HG02571 (cell line): Measurements from ENCODE around the gene PRKAG1.

ENCODE experiments used
- ATAC-seq: cut with Tn5 transposase; IDR thresholded peaks from one replicate; pipeline ENCODE4 v1.9.1; 2021; ENCODE audit warnings: mild to moderate bottlenecking, moderate library complexity; ENCODE audit not compliant: unreplicated experiment

Gene PRKAG1

GRCh38 chr12:49050507-49051372 is 32.2 kb upstream of the PRKAG1 start:
- no peak for ATAC-seq

DNA sequence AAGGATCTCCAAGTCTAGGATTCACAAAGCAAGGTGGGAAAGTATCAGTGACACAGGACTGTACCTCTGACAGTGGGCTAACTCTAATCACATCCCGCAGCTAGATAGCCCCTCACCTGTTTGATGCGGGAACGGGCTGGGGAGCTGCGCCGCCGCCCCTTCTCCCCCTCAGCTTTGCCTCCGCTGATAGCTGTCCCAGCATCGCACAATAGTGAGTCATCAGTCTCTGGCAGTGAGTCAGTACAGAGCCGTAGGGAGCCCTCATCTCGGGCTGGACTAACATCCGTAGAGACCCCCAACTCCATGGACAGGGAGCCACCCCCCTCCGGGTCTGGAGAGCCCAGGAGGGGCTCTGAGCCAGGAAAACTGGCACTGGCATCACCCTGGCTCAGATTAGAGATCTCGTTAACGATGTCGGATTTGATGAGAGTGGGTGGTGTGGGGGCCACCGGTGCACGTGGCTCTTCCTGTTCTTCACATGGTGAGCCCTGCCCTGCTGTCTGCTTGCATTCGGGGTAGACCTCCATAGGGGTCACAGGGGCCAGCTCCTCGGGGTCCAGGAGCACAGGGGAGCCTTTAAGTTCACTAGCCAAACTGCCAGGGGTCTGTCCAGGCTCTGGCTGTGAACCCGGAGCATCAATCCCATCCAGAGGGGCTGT is 31.1 kb upstream of the PRKAG1 start:
- no peak for ATAC-seq

GRCh38 chr12:49048953-49049352 is 30.4 kb upstream of the PRKAG1 start:
- ATAC-seq, result no peak

- no peak for ATAC-seq
Measured at GRCh38 chr12:49046129-49046895, 27.7 kb upstream of the PRKAG1 start.

GRCh38 chr12:49044660-49045059 is 26.1 kb upstream of the PRKAG1 start:
- no peak for ATAC-seq

DNA sequence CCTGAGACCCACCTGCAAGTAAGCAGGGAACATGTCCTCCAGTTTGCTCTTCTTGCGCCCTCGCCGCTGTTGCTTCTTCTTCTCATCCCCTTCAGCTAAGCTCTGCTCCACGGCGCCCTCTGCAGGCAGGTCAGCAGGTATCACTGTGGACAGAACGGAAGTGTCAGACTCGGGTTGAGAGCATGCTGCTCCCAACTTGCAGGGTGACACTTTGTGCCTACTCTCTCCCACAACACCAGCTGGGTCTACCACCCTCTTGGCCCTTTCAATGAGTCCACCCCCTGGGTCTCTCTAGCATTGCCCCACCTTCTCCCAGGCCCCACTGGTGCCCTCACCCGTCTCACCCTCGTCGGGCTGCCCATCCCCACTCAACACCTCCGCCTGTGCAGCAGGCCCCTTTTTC is 25.3 kb upstream of the PRKAG1 start:
- ATAC-seq, result no peak

DNA sequence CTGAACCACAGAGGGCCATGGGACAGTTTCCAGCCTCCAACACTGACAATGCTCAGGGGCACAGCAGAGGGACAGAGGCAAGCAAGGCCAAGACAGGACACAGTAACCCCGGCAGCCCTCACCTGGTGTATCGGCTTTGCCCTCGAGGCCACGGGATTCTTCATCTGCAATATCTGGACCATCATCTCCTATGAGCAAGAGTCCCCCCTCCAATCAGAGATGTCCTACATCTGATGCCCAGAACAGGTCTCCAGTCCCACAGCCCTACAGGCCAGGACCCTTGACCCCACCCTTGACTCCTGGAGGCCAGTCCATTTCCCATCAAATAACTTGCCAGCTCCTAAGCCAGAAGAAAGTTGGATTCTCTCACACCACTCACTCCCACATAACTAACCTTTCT is 24.7 kb upstream of the PRKAG1 start:
- no peak for ATAC-seq

DNA sequence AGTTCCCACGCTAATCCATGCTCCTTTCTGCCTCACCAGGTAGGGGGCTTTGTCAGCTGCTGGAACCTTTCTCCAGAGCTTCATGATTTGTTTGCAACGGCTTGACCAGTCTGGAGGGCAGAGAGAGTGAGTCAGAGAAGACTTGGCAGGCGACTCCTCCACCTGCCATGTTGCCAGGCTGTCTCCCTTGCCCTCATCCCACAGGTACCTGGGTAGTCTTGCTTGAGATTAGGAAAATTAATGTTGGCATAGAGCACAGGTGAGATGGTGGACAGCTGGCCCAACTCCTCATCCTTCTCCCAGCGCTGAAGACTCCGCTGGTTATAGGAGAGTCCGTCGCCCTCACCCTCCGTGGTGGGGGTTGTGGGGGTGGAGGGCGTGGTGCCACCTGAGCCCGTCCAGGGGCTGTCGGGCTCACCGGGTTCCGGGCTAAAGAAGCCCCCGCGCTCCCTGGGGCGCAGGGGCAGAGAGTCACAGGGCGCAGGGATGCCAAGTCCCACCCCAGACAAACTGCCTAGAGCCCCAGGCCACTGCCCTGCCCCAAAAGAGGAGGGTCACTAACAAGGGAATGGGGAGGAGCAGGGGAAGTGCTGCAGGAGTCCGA is 23.4 kb upstream of the PRKAG1 start:
- no peak for ATAC-seq

DNA sequence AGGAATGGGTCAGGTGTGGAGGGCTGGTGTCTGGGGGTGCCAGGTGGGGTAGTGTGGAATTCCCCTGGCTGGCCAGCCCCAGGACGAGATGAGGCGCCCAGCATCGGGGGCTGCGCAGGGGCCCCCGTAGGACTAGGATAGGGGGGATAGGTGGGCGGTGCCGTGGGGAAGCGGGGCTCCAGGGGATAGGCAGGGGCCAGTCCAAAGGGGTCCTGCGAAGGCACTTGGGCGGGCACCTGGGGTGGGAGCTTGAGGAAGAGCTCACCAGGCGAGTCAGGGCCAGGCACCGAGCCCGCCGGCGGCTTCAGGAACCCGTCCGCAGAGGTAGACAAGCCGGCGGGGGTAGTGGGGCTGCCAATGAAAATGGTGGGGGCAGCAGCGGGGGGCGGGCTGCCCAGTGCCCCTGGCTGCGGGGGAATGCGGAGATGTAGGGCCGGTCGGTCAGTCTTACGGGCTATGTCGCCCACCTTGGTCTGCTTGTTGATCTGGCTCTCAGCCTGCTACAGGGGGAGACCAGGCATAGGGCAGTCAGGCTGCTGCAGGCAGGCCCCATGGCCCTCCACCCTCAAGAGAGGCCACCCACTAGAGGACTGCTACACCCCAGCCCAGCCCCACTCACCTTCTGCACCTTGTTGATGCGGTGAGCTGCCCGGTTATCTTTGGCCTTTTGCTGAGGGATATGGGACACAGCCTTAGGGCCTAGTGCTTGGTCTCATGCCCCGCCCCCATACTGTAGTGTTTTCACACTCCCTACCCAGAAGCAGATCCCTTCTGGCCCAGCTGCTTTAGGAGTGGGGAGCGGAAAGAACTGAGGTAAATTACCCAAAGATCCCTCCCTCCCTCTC is 22.7 kb upstream of the PRKAG1 start:
- ATAC-seq, result no peak

DNA sequence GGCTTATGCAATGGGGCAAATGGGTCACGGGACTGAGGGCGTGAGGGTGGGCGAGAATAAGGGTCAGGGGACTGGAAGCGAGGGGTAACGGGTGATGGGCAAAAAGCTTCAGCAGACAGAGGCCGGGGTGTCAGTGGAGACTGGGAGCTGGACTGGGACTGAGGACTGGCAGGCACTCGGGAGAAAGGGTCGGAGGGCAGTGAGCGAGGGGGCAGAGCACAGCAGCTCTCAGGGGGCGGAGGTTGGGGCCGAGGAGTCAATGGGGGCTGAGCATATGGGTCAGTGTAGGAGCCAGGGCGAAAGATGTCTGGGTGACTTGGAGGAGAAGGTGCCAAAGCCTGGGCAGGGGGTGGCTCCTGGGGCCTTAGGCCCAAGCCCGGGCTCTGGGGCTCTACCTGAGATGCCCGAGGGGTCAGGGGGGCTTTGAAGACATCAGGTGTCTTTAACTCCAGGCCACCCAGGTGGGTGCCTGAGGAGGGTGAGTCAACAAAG is 21.8 kb upstream of the PRKAG1 start:
- no peak for ATAC-seq

GRCh38 chr12:49039421-49040363 is 21.1 kb upstream of the PRKAG1 start:
- no peak for ATAC-seq

DNA sequence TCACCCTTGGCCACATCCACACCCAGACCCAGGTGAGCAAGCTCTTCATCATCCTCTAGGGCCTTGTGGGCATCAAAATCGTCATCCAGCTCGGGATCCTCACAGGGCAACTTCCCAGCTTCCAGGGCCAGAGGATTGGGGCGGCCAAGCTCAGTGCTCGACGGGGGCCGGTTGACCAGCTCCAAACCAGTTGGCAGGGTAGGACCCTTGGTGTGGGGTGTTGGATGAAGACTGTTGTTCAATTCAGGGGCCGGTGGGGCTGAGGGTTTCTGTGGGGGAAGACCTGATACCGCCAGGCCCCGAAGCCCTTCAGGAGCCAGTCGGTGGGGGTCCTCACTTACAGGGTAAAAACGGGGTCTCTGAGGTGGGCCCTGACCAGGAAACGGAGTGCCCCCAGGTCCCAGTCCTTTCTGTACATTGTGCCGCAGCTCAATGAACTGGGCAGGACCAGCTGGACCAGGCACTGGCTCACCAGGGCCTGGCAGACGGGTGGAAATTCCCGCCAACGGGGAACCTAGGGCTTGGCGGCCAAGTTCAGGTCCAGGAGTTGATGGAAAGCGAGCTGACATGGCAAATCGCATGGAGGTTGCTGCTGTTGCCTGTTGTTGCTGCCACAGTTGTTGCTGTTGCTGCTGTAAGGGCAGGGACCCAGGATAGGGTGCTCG is 19.8 kb upstream of the PRKAG1 start:
- ATAC-seq, result no peak

DNA sequence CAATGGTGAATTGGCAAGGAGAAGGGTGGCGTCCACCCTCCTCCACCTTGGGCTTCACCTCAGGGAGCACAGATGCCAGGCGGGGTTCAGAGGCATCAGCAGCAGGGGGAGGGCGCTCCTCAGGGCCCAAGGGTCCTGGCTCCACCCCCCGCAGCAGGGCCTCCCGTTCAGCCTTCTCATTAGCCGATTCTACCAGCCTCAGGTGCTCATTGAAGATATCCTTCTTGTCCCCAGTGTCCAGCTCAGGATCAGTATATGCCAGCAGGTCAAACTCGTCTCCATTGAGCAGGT is 19.3 kb upstream of the PRKAG1 start:
- ATAC-seq, result no peak

DNA sequence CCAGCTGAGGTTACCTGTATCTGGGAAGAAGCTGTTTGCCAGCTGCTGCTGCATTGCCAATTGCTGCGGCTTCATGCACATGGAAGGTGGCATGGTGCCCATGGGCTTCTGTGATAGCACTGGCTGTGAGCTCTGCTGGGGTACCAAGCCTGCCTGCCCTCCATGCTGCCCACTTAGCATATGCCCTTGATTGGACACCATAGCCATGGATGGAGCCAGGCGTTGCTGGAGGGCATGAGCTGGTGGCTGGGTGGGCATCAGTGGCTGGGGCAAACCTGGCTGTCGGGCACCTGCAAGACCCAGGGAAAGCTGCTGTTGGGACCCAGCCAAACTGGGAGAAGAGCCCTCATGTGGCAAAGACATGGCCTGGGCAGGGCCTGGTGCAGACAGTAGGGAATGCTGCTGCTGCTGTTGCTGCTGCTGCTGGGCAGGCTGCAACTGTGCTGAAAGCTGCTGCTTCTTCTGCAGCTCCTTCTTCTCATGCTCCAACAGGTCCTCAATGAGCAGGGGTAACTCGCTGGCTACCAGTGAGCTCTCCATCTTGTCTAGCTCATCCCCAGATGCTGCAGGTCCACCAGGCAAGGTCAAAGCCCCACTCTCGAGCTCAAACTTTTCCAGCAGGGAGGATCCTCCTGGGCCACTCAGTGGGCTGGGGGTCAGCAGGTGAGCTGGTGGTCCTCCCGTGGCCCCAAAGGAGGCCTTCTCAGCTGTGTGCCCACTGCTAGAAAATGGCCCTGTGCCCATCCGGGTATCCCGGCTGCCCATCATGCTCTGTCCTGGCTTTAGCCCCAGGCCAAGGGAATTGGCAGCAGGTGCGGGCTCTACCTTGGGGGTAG is 18.8 kb upstream of the PRKAG1 start:
- no peak for ATAC-seq

- no peak for ATAC-seq
Measured at GRCh38 chr12:49036029-49036428, 17.5 kb upstream of the PRKAG1 start.

- no peak for ATAC-seq
Measured at GRCh38 chr12:49034286-49034622, 15.7 kb upstream of the PRKAG1 start.

DNA sequence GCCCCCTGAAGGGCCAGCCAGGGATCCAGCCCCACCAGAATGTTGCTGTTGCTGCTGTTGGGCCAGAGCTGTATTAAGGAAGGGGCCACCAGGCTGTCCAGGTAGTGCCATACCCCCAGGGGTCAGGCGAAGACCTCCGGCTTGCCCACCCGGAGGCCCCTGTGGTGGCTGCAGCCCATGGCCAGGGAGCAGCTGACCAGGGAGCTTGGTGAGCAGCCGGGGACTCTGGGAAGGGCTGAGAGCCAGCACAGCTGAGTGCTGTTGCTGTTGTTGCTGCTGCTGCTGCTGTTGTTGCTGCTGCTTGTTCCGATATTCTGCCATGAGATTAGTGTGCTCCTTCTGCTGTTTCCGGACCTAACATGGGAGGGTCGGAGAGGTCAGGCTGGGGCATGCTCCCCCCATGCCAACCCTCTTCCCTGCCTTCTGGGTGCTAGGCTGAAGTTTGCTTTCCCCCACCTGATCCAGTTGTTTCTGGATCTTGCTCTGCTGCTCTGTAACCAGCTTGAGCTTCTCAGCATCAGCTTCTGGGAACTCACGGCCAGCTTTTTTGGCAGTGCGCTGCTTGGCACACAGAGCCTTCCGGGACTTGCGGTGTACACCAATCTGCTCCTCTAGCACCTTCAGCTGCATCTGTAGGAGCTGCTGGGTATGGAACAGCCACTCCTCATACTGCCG is 15.2 kb upstream of the PRKAG1 start:
- no peak for ATAC-seq
